Measurements from ENCODE around the gene DHX30.
"Not testable (repeated sequence)": the region's sequence is repeated elsewhere in the genome, so short reads cannot be mapped to it uniquely, and the experiment has no call there.

DHX30 gene

DNA sequence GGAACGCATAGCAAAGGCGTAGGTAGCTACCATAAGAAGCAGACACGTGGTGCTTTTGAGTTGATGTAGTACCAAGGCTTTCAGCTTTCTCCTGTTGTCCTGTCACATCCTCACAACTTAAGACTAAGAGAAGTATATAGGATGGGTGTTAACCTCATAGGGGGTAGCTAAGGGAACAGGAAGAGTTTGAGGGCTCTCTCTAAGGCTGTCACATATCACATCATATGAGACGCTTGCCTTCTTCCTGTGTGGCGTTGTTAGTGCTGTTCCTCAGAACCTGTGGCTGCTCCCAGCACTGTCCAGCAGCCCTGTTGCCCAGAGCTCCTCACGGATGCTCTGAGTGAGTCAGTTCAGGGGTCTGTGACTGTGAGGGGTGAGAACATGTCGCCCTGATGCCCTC is 14.7 kb downstream of the DHX30 start:
- no peak for DNase-seq

GRCh38 chr3:47824541-47825473 is 21.9 kb downstream of the DHX30 start:
- peak; percentile 72 for DNase-seq

DNA sequence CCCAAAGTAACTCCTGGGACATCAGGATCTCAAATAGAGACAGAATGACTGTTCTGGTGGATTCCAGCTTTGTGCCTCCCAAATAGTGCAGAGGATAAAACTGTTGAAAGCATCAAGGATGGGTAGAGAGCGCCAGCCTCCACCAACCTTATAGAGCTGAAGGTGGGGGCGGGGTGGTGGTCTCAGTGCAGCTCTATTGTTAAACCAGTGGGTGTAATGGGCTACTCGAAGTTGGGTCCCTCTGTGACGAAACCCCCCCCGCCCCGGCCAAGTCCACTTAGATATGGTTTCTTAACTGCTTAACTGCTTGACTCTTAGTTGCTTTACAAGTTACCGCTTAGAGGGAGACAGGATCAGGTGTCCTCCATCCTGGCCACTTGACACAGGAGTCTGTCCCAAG is 22.7 kb downstream of the DHX30 start:
- DNase-seq, result no peak

DNA sequence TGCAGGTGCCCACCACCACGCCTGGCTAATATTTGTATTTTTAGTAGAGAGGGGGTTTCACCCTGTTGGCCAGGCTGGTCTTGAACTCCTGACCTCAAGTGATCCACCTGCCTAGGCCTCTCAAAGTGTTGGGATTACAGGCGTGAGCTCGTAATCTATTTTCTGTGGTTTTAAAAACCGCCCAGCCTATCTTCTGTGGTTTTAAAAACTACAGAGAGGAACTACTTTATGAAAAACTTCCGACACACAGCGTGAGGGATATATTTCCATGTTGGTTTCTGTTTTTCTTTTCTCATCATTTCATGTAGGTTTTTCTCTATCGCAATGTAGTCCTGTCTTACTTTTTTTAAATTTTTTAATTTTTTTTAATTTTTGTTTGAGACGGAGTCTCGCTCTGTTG is 26.5 kb downstream of the DHX30 start:
- DNase-seq, result not testable (repeated sequence)

- DNase-seq, result no peak
Measured at GRCh38 chr3:47836986-47837385, 34.0 kb downstream of the DHX30 start.

DNA sequence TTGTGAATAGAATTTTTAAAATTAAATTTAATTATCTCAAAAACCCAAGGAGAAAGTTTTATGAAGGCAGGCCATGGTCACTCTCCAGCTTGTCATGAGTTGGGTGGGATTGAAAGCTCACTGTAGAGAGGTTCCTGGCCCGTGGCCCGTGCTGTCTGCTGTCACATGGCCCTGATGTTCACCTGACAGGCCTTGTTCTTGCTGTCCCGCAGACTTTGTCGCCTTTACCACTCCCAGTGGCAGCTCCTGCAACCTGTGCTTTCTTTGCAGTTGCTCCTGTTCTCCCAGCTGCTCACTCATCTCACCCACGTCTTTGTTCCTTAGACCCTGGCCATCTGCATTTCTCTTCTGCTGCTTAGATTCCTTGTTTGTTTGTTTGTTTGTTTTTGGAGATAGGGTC is 35.6 kb downstream of the DHX30 start:
- DNase-seq, result no peak

GRCh38 chr3:47841786-47842349 is 38.9 kb downstream of the DHX30 start:
- no peak for DNase-seq

- no peak for DNase-seq
Measured at GRCh38 chr3:47846186-47846879, 43.4 kb downstream of the DHX30 start.

DNA sequence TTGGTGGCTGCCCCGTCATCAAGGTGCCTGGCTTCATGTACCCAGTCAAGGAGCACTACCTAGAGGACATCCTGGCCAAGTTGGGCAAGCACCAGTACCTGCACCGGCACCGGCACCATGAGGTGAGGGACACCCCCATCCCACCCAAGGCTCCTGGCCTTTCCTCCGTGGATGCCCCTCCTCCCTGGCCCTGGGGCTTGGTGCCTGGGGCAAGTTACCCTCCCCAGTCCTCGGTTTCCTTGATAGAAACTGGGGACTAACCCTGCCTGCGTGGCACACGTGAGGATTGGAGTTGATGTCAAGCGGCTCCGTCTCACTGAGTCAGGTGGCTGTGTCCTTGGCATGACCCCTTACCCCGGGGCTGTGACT is 43.9 kb downstream of the DHX30 start:
- no peak for DNase-seq

GRCh38 chr3:47847260-47847659 is 44.3 kb downstream of the DHX30 start:
- DNase-seq, result no peak

DNA sequence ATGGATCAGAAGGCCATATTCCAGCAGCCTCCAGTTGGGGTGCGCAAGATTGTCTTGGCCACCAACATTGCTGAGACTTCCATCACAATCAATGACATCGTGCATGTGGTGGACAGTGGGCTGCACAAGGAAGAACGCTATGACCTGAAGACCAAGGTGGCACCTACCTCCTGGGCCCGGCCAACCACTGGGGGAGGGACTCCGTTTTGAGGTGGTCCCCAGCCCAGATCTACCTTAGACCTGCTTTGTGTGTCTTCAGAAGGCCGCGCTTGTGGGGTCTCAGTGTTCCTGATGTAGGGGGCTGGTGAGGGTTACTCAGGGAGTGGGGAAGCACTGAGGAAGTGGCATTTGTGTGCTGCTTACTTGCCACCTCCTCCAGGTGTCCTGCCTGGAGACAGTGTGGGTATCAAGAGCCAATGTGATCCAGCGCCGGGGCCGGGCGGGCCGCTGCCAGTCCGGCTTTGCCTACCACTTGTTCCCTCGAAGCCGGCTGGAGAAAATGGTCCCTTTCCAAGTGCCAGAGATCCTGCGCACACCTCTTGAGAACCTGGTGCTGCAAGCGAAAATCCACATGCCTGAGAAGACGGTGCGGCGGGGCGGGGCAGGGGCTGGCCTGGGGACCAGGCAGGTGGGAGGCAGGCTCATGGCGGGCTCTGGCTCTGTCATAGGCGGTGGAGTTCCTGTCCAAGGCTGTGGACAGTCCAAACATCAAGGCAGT is 45.0 kb downstream of the DHX30 start:
- DNase-seq, result no peak

- no peak for DNase-seq
Measured at GRCh38 chr3:47848599-47849117, 45.7 kb downstream of the DHX30 start.

GRCh38 chr3:47849186-47849698 is 46.3 kb downstream of the DHX30 start:
- no peak for DNase-seq

GRCh38 chr3:47849699-47850563 is 47.0 kb downstream of the DHX30 start:
- DNase-seq, result no peak

DNA sequence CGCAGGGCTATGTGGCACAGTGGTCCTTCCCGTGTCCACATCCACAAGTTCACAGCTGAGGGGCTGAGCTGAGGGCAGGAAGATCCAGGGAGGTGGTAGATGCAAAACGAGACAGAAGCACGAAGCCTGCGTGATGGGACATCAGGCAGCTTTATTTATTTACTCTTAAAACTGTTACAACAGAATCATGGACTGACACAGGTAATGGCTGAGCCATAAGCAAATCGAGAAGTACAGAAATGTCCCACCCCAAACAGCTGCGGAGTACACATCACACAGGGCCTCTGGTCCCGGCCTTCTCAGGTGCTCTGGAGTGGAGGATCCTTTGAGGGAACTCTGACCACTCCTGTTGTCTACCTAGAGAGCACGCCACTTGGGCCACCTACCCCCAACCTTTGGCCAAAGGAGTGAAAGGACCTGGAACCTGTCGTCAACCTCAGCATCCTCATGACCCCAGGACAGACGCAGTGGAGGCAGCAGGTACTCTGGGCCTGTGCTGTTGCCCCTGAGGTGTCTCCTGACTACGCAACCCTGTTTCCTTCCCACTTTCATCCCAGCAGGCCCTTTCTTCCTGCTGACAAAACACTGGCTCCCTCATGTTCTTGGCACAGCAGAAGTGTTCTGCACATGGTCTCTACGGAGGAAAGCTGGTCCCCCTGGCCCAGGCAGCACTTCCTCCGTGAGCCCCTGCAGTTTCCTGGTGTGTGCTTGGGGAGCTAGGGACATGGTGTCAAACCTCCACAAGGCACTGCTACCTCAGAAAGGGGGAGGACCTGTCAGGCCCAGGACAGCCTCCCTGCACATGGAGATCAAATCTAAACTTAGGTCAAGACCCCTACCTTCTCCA is 47.8 kb downstream of the DHX30 start:
- DNase-seq, result no peak

DNA sequence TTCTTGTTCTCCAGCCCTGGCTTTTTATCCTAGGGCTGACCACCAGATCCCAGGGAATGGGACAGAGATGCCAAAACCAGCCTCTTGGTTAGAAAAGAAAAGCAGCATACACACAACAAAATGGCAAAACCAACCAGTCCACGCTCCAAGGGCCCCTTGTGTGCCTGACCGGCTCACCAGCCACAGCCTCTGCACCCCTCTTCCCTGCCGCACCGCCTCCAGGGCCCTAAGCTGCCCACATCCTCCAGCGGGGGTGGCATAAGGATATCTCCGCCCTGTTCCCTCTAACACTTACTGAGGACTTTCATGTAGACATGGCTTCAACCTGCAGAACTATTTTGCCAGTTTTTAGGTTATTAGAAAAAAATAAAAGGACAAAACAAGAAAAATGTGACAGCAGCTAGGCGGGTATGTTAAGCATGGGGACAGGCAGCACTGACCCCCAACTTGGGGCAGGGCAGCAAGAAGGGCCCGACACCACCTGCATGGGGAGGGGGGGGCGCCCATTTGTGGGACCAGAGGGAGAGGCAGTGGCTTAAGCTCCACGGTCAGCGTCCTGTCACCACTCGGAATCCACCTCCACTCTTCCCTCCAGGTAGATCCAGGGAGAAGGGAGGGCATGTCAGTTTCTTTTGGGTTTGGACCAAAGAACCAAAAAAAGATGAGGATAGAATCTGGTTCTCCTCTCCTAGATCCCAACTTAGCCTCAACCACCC is 49.1 kb downstream of the DHX30 start:
- no peak for DNase-seq

DNA sequence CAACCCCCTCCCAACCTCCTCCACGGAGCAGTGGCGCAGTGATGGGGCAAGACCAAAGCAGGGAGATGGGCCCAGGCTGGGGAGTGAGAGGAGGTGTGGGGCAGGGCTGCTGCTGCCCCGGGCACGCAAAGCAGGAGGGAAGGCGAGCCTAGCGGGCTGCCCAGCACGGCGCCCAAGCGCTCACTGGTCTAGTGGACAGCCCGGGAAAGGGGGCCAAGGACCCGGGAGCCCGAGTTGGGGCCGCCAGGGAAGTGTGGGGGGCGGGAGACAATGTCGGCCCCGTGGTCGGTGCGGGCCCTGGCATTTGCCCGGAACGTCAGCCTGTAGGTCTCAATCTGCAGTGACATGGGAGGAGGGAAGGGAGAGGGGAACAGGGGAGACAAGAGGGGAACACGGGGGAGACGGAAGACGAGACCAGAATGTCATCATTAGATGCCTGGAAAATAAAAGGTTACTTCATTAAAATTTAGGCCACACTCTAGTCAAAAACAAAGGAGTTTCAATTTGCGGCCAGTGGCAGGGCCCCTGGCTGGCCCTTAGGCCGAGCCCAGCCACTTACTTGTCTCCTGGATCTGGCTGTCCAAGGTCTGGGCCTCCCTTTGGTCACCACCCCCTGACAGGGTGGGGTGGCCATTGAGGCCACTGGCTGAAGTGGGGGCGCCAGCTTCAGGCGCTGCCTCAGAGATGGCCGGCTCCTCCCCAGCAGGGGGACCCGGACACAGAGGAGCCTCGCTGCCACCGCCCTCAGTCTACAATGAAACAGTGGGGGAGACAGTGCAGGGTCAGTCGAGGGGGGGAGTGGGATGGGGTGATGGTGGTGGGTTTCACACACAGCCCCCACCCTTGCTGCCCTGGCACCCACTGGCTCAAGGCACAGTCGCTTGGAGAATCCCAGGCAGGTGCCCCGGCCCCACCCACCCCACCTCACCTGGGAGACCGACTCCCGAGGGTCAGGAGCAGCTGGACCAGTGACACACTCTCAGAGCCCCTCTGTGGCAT is 50.0 kb downstream of the DHX30 start:
- DNase-seq, result no peak

- DNase-seq, result no peak
Measured at GRCh38 chr3:47854267-47854666, 51.3 kb downstream of the DHX30 start.
